ENCODE measurements around the gene KNDC1. TPM values are rescaled to one million over a fixed set of nuclear protein-coding genes. Genes with fewer than 3 reads are reported as not detected.
"Not testable (repeated sequence)": the region's sequence is repeated elsewhere in the genome, so short reads cannot be mapped to it uniquely, and the experiment has no call there.

Gene KNDC1
- total RNA-seq, 2 donors from 2014 or later: 1.5 to 10.8 TPM

- WGBS: 65% methylated on average over 3 of the region's 3 CpGs
Measured at GRCh38 chr10:133174689-133175263, 14.8 kb downstream of the KNDC1 start.

GRCh38 chr10:133175624-133176023 is 15.6 kb downstream of the KNDC1 start:
- intact Hi-C loops (cut with DNase I); H3K27ac ChIP-seq; DNase-seq (ENCODE audit: low spot score); H3K36me3 ChIP-seq; H3K27me3 ChIP-seq (replicated peaks; ENCODE audit: insufficient read depth); H3K9me3 ChIP-seq; H3K4me3 ChIP-seq; H3K4me1 ChIP-seq (replicated peaks): not testable (repeated sequence)
- WGBS: 92% methylated on average over 4 of the region's 4 CpGs

More at GRCh38 chr10:133174689-133175263, 14.8 kb downstream of the KNDC1 start:
- no peak overlapping the region for H3K27ac ChIP-seq
- H3K4me1 ChIP-seq (replicated peaks): no peaks in the 10 kb centered on the region
- no peaks in the 10 kb centered on the region for H3K27me3 ChIP-seq (replicated peaks; ENCODE audit: insufficient read depth)
- DNase-seq (ENCODE audit: low spot score): no peak
- no peak for TF ChIP-seq POLR2A (IDR thresholded peaks at IDR 0.05)
- TF ChIP-seq POLR2AphosphoS5 (IDR thresholded peaks at IDR 0.05): no peak
- no peak for TF ChIP-seq CTCF (IDR thresholded peaks at IDR 0.05)
- no peak overlapping the region for H3K4me3 ChIP-seq
- no peaks in the 10 kb centered on the region for H3K36me3 ChIP-seq
- no peaks in the 10 kb centered on the region for H3K9me3 ChIP-seq
- intact Hi-C loops (cut with DNase I): no loop called here

GRCh38 chr10:133176546-133176945 is 16.5 kb downstream of the KNDC1 start:
- no peaks in the 10 kb centered on the region for H3K9me3 ChIP-seq
- H3K27me3 ChIP-seq (replicated peaks; ENCODE audit: insufficient read depth): no peaks in the 10 kb centered on the region
- H3K27ac ChIP-seq: no peak overlapping the region
- H3K4me3 ChIP-seq: no peak overlapping the region
- 88% methylated on average over 4 of the region's 4 CpGs for WGBS
- H3K36me3 ChIP-seq: no peaks in the 10 kb centered on the region
- H3K4me1 ChIP-seq (replicated peaks): no peaks in the 10 kb centered on the region
- intact Hi-C loops (cut with DNase I): no loop called here
- no peak for DNase-seq (ENCODE audit: low spot score)
- TF ChIP-seq CTCF (IDR thresholded peaks at IDR 0.05): no peak
- TF ChIP-seq POLR2A (IDR thresholded peaks at IDR 0.05): no peak
- TF ChIP-seq POLR2AphosphoS5 (IDR thresholded peaks at IDR 0.05): no peak

- H3K27me3 ChIP-seq (replicated peaks; ENCODE audit: insufficient read depth): no peaks in the 10 kb centered on the region
- H3K27ac ChIP-seq: no peak overlapping the region
- TF ChIP-seq POLR2A (IDR thresholded peaks at IDR 0.05) (no peak), POLR2AphosphoS5 (IDR thresholded peaks at IDR 0.05) (no peak), CTCF (IDR thresholded peaks at IDR 0.05) (no peak)
- no peaks in the 10 kb centered on the region for H3K4me1 ChIP-seq (replicated peaks)
- H3K9me3 ChIP-seq: no peaks in the 10 kb centered on the region
- DNase-seq (ENCODE audit: low spot score): no peak
- intact Hi-C loops (cut with DNase I): no loop called here
- WGBS: 96% methylated on average over 12 of the region's 12 CpGs
- H3K36me3 ChIP-seq: no peaks in the 10 kb centered on the region
- no peak overlapping the region for H3K4me3 ChIP-seq
Measured at GRCh38 chr10:133177380-133178157, 17.6 kb downstream of the KNDC1 start.

- H3K27ac ChIP-seq: no peak overlapping the region
- intact Hi-C loops (cut with DNase I): no loop called here
- TF ChIP-seq POLR2A (IDR thresholded peaks at IDR 0.05): no peak
- TF ChIP-seq POLR2AphosphoS5 (IDR thresholded peaks at IDR 0.05): no peak
- no peak for TF ChIP-seq CTCF (IDR thresholded peaks at IDR 0.05)
- no peaks in the 10 kb centered on the region for H3K36me3 ChIP-seq
- no peaks in the 10 kb centered on the region for H3K9me3 ChIP-seq
- no peaks in the 10 kb centered on the region for H3K27me3 ChIP-seq (replicated peaks; ENCODE audit: insufficient read depth)
- 88% methylated on average over 29 of the region's 29 CpGs for WGBS
- DNase-seq (ENCODE audit: low spot score): no peak
- no peak overlapping the region for H3K4me3 ChIP-seq
- H3K4me1 ChIP-seq (replicated peaks): no peaks in the 10 kb centered on the region
Measured at GRCh38 chr10:133178357-133179127, 18.5 kb downstream of the KNDC1 start.
